TTC549 (cell line): ENCODE data around the gene EXOSC10.
"Not testable (repeated sequence)": the region's sequence is repeated elsewhere in the genome, so short reads cannot be mapped to it uniquely, and the experiment has no call there.

ENCODE experiments used
- FAIRE-seq: peaks from 2 replicates; lab custom pipeline; 2012; peaks lifted over from hg19 to GRCh38; lab: Jason Lieb, UNC

Gene EXOSC10

GRCh38 chr1:11109047-11109760 is 9.5 kb upstream of the EXOSC10 start:
- FAIRE-seq = no peak

GRCh38 chr1:11107599-11107998 is 7.9 kb upstream of the EXOSC10 start:
- FAIRE-seq = no peak

DNA sequence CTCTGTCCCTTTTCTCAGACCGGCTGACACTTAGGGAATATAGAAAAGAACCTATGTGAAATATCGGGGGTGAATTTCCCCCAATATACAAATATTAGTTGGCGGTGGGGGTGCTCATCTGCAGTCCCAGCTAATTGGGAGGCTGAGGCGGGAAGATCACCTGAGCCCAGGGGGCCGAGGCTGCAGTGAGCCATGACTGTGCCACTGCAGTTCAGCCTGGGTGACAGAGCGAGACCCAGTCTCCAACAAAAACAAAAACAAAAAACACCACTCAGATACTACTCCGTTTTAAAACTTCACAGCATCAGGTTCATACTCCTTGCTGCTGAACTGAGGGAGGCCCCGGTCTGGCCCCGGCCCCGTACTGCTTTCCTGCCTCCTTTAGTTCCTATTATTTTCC is 5.9 kb upstream of the EXOSC10 start:
- no peak for FAIRE-seq

DNA sequence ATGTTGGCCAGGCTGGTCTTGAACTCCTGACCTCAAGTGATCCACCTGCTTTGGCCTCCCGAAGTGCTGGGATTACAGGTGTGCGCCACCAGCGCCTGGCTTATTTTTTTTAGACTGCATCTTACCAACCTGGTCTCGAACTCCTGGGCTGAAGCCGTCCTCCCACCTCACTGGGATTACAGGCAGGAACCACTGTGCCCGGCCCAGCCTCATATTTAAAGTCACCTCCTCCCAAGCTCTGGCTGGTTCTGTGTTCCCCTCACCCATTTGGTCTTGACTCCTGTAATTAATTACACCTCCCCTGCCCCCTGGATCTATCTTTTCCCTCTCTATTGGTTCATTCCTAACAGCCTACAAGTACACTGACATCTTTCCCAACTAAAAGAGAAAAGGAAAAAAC is 1.7 kb upstream of the EXOSC10 start:
- no peak for FAIRE-seq

DNA sequence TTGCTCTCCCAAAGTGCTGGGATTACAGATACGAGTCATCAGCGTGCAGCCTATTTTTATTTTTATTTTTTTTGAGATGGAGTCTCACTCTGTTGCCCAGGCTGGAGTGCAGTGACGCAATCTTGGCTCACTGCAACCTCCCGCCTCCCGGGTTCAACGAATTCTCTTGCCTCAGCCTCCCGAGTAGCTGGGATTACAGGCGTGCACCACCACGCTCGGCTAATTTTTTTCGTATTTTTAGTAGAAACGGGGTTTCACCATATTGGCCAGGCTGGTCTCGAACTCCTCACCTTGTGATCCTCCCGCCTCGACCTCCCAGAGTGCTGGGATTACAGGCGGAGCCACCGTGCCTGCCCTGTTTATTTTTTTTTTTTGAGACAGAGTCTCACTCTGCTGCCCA is 1.1 kb upstream of the EXOSC10 start:
- not testable (repeated sequence) for FAIRE-seq

GRCh38 chr1:11100149-11100493 is 452 bp upstream of the EXOSC10 start:
- no peak for FAIRE-seq

DNA sequence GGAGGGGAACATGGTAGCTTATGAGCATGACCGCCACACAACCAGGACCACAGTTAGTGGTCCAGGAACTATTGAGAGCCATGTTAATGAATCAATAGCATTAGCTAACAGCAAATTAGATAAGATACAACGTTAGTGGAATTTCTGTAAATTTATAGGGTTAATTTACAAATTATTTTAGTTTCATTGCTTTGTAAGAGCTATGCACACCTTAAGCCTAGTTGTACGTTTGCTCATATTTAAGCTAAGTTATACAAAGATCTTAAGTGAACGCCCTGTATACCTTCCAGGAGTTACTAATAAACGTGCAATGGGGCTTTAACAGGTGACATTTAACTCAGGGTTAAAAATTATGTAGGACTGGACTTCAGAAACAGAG is 749 bp downstream of the EXOSC10 start:
- no peak for FAIRE-seq

- FAIRE-seq = not testable (repeated sequence)
Measured at GRCh38 chr1:11083784-11084183, 15.9 kb downstream of the EXOSC10 start.

GRCh38 chr1:11080931-11081330 is 18.7 kb downstream of the EXOSC10 start:
- FAIRE-seq = no peak

- FAIRE-seq = no peak
Measured at GRCh38 chr1:11078631-11079030, 21.0 kb downstream of the EXOSC10 start.

DNA sequence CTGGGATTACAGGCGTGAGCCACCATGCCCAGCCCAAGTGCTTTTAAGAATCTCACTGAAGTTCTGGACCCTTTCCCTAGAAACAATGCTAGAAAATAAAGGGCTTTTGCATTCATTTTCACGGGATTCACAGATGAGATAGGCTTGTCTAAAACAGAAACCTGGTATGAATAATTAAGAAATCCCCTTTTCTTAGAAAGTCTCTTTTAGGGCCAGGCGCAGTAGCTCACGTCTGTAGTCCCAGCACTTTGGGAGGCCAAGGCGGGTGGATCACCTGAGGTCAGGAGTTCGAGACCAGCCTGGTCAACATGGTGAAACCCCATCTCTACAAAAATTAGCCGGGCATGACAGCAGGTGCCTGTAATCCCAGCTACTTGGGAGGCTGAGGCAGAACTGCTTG is 26.3 kb downstream of the EXOSC10 start:
- FAIRE-seq = not testable (repeated sequence)

GRCh38 chr1:11072216-11072917 is 27.3 kb downstream of the EXOSC10 start:
- no peak for FAIRE-seq

DNA sequence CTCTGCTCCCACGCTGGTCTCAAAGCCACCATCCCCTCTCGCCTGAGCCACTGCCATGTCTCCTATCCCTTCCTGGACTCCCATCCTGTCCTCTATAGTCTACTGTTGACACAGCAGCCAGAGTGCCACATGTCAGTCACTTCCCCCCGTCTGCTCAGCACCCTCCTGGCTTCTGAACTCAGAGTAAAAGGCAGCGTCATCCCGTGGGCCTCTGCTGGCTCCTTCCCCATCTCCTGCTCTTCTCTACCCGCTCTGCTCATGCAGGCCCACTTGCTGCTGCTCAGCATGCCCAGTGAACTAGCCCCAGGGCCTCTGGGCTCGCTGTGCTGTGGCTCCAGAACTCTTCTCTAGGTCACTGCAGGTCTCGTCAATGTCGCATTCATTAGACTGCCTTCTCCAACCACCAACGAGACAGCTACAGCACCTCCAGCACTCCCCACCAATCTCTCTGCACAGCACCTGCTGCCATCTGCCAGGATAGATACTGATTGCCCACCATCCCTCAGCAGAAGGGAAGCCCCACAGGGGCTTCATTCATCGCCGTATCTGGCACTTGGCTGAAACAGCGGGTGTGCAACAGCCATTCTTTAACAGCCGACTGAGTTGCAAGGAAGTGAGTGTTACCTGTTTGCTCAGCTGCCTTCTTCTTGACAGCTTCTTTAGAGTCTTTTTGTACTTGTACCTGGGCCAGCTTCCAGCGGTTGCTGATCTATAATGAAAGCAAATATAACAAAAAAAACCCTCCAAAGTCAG is 28.0 kb downstream of the EXOSC10 start:
- FAIRE-seq = no peak

GRCh38 chr1:11070876-11071275 is 28.8 kb downstream of the EXOSC10 start:
- FAIRE-seq = no peak

DNA sequence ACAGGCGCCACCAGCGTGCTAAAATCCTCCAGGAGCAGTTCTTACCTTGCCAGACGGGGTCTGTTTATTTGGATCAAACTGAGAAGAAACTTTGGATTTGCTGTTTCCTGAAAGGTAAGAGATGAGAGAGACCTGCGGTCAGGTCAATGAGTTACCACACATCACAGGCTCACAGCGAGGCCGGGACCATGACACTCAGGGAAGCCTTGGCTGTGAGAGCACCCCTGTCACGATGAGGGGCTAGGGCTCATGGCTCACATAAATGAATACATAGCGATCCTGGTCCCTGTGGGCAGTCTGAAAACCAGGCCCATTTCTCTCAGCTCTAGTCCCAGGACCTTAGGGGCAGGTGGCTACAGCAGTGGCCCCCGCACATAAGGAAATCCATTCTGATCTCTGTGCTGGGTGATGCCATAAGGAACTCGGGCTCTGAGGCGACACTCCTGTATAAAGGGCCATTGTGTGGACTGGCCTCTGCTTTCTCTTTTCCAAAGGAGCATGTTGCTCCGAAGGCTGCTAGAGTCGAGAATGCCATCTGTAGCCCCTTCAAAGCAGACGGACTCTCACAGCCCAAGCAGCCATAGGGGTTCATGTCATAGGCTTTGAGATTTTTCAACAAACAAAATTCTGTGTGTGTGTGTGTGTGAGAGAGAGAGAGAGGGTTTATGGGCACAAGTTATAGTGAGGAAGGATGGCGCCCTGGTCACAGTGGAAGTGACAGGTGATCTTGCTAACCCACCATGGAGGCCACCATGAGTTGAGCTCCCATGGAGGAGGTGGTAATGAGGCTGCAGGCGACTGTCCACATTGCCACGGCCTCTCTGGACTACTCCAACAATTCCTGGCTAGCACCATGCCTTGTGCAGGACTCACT is 30.8 kb downstream of the EXOSC10 start:
- no peak for FAIRE-seq

DNA sequence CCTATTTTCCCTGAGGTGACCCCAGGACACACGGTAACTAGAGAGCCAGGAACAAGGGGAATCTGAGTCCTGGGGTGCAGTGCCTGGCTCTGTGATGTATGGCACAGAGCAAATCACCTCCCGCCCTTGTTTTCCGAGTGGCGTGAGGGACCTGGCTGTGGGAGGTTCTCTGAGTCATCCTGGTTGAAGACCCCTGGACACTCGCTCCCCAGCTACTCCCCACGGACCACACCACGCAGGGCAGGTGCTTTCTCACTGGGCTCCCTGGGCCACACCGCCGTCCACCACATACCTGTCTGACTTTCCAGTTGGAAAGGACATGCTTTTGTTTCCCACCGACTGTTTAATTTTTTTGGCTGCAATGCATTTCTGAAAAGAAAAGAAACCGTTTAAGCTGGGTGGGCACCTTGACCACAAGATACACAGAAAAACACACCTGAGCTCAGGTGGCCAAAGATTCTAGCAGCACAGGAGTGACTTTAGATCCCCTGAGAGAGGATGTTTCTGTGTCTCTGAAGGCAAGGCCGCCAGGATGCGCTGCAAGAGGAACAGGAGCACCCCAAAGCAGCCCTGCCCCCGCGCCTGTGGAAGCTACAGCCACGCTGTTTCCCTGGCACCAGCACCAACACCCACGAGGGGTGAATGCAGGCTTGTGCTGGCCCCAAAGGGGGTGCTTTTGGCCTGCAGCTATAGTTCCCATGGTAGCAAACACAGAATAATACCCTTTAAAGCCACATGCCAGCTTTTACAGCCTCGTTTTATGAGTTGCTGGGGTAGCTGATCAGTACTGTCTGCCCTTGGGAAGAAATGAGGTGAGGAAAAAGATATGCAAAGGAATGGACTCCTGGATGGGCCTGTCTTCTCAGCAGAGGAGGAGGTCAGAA is 31.7 kb downstream of the EXOSC10 start:
- no peak for FAIRE-seq

DNA sequence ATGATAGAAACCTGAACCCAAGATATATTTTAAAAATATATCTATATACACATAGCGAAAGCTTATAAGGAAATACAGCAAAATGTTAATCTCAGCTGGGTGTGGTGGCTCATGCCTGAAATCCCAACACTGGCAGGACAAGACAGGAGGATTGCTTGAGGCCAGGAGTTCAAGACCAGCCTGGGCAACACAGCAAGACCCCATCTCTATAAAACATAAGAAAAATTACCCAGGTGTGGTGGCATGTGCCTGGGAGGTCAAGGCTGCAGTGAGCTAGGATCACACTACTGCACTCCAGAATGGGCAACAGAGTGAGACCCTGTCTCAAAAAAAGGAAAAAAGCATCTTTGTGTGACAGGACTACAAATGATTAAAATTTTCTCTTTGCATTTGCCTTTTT is 33.9 kb downstream of the EXOSC10 start:
- FAIRE-seq = no peak

- no peak for FAIRE-seq
Measured at GRCh38 chr1:11064942-11065341, 34.7 kb downstream of the EXOSC10 start.

DNA sequence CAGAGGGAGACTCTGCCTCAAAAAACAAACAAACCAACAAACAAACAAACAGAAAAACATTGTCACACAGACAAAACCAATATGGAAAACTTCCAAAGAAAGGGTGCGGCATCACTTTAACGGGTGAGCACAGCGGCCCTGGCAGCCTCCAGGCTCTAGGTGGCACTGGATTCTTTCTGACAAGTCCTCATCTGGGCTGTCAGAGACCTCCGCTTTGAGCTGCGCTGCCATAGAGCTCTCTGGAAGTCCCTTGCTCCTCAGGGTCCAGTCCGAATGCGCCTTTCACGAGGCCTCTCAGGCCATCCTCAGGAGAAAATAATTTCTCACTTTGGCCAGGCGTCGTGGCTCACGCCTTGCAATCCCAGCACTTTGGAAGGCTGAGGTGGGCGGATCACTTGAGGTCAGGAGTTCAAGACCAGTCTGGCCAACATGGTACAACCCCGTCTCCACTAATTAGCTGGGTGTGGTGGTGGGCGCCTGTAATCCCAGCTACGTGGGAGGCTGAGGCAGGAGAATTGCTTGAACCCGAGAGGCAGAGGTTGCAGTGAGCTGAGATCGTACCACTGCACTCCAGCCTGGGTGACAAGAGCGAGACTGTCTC is 35.6 kb downstream of the EXOSC10 start:
- not testable (repeated sequence) for FAIRE-seq

DNA sequence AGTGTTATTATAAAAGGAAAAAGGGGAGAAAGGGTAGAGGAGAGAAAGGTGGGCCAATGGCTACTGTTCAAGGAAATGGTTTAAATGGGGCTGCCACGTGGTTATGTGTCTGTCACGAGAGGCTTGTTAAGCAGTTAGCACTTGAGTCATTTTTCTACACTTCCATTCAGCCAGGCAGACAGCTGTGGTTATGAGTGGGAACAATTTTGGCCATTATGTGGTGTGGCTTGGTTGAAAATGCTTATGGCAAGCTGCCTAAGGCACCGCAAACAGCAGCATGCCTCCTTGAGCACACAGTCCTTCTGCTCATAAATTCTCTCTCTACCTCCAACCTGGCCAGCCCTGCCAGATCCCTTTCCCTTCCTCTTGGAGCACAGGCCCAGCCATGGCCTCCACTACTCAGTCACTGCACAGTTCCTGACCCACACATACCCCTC is 36.7 kb downstream of the EXOSC10 start:
- no peak for FAIRE-seq
